GM08714 (cell line): ENCODE data around the gene ABLIM1.

Experiments
- H3K4me3 ChIP-seq: fragments of 200-500 bp; sonication (Bioruptor generic); 2 replicates; pipeline ENCODE4 v1.5.1; 2014; ENCODE audit warnings: mild to moderate bottlenecking, low read length, inconsistent platforms
- ZNF274 ChIP-seq: IDR thresholded peaks from 2 replicates; pipeline ENCODE4 v1.6.1; 2012; ENCODE audit warnings: mild to moderate bottlenecking, low read depth, low read length

ABLIM1 gene

DNA sequence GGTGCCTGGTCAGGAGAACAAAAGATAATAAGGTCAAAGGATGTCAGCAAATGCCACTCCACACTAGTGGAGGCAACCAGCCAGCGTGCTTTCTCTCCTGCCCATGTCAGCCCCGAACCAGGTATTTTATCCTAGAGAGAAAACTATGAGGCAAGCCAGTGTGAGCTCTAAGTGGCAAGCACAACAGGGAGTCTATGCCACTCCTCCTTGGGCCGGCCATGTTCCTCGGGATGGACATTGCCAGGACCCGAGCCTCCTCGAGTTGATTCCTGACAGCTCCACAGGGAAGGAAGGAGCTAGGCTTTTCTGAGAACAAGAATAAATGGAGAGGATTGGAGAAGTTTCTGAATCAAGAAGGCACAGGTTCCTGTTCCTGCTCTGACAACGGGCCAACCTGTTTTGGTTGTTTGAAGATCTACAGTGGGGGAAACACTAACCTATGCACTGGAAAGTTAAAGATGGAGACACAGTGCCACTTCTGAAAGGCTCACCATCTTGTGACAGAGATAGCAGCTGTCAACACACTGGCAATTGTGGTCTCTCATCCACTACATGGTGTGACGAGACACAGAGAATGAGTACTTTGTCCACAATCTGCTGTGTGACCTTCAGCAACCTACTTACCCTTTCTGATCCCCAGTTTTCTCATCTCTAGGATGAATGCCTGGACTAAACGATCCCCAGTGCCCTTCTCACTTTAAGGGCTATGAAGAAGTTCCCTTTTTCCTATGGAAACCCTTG lies 28.8 kb downstream of the ABLIM1 start:
- H3K4me3 ChIP-seq = no peak overlapping the region
- TF ChIP-seq ZNF274 = no peak

DNA sequence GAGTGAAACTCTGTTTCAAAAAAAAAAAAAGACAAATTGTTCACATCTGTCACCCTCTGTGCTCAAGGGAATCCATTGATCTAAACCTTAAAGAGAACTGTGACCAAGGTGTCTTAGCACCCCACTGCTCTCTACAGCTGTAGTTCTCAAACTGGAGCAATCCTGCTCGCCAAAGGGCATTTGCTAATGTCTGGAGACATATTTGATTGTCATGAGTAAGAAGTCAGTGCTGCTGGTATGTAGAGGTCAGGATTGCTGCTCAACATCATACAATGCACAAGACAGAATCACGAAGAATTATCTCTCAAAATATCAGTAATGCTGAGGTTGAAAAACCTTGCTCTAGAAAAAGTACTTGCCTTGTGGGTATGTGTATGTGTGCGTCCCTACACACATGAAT lies 30.0 kb downstream of the ABLIM1 start:
- H3K4me3 ChIP-seq = no peak overlapping the region
- TF ChIP-seq ZNF274 = no peak

DNA sequence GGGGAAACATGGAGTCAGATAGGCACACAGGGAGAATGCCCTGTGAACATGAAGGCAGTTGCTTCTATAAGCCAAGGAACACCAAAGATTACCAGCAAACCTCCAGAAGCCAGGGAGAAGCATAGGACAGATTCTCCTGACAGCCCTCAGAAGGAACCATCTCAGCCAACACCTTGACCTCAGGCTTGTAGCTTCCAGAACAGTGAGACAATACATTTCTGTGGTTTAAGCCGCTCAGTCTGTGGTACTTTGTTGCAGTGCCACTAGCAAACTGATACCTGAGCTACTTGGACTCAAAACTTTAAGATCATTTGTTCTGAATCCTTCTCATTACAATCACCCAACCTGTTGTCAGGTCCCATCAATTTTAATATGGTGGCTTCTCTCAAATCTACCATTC lies 31.2 kb downstream of the ABLIM1 start:
- no peak for TF ChIP-seq ZNF274
- no peak overlapping the region for H3K4me3 ChIP-seq

DNA sequence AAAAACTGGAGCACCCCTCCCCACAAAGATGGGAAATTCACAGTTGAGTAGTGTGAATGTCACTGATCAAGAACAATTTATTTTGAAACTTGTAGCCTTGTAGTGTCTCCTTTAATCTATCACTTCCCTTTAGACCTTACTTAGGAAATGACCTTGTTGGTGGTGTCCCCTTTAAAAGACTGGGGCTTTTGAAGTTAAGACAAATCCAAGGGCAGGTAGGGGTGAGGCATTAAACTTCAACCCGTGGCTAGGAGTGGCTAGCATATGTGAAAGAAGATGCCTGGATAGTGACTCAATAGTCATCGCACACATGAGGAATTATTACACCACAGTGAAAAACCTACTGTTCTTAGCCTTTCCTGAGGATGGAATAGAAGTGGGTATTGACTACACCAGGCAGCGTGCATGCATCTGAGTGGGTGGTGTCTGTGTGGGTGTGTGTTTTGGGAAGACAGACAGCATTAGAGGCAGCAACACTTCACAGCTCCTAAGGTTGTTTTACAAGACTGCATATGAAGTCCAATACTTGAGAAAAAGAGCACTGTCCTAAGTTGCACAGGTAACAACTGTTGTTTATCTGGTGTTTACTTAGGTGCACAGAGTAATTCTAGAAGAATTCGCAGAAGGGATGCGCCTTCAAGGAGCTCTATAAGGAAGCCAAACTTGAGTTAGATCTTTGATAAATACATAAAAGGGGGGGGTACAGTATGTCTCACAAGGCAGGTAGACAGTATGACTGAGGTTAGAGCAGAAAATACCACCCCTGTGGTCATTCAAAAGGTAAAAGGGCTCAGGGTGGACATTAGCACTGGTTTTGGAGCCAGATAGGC lies 32.9 kb downstream of the ABLIM1 start:
- H3K4me3 ChIP-seq = no peak overlapping the region
- no peak for TF ChIP-seq ZNF274

DNA sequence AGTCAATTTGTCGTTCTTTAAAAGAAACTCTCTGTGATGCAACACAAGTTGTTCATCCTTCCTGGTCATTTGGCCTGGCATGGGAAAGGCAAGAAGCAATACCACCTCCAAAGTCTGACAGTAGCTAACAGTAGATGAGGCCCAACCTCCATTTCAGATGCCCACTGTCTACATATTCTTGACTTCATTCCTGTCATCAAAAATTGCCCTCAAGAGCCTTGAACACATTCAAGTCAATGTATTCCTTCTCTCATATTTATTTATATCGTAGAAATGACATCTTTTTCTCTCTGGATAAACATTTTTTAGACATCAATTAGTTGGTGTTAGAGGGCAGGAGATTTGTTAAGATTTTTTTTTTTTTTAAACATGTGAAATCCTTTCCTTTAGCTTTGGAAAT lies 33.7 kb downstream of the ABLIM1 start:
- TF ChIP-seq ZNF274 = no peak
- no peak overlapping the region for H3K4me3 ChIP-seq

DNA sequence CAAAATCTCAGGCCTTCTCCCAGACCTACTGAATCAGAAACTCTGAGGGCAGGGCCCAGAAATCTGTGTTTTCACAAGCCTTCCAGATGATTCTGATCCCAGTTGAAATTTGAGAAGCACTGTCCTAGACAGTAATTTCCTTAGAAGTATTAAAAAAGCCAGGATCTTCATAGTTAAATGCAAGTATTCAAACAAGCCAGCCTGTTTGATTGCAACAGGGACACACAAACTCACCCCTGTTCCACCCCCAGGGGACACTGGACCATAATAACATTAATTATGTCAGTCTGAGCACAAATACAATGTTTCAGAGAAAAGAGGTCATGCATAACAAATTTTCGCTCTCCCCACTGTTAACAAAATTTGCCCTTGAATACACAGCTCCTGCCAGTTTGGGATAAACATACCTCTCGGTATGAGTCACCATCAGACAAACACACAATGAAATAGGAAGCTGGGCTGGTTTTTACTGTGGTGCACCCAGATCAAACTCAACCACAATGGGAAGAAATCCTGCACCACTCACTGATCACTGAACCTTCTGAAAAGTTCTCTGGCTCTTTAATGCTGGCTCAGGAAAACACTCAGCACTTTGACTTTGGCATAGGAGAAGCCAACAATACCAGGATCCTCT lies 34.3 kb downstream of the ABLIM1 start:
- TF ChIP-seq ZNF274 = no peak
- H3K4me3 ChIP-seq = no peak overlapping the region

DNA sequence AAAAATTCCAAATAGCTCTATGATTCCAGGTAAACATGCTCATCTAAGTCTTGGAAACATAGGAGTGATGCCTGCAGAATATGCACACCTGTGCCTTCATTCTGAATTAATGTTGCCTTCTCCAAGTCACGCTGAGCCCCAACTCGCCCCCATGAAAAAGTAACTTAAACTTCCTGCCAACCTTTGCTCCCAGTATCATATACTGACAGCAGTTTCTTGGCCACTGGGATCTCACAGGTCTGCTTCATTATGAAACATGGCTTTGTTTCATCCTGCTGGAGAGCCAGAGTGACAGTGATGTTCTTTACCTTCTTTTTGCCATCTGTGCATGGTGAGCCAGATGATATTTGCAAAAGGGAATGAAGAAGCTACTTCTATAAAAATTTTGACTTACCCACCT lies 34.9 kb downstream of the ABLIM1 start:
- no peak overlapping the region for H3K4me3 ChIP-seq
- TF ChIP-seq ZNF274 = no peak

DNA sequence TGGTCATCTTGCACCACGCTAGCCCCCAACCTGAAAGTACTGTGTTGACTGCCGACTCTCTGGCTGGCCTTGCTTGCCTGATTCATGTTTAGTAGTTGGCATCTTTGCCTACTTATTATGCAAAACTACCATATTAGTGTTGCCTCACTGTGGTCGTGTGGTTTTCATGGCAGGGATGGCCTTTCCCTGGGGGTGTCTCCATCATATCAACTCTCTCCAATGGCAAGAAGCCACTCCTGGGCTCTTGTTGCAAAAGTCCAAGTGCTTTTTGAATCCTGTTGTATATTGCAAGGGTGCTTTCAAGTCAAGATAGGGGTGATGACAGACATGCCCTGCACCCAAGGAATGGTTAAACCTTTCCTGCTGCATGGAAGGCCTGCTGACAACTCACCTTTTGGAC lies 39.4 kb downstream of the ABLIM1 start:
- no peak overlapping the region for H3K4me3 ChIP-seq
- TF ChIP-seq ZNF274 = no peak

DNA sequence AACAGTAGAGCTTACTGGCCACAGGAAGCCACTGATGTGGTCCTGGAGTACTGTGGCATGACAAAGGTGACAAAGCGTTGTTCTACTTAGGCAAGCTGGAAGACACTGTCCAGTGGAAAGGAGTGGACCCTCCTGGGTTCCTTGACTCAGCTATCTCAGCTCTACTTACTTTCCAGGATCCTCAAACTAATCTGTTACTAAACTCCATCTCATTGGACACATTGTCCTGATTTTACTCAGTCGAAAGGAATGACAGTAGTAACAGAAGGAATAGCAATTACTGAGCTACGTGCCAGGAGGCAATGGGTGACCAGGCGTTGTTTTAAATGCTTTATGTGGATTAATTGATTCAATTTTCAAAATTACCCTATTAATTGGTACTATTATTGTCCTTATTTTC lies 41.6 kb downstream of the ABLIM1 start:
- TF ChIP-seq ZNF274 = no peak
- H3K4me3 ChIP-seq = no peak overlapping the region

DNA sequence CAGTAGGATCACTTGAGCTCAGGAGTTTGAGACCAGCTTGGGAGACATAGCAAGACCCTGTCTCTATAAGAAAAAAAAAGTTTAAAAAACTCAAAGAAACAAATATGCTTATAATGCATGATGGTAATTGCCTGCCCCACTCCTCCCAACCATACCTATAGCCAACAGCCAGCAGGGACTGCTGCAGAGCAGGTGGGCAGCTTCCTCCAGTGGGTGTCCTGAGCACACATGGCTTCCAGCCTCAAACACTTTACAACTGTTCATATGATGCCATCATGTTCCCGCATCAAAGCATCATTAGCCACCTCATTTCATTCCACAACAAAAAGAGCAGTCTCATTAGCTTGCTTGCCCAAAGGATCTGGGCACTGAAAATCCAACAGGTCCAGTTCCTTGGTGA lies 42.0 kb downstream of the ABLIM1 start:
- TF ChIP-seq ZNF274 = no peak
- H3K4me3 ChIP-seq = no peak overlapping the region

DNA sequence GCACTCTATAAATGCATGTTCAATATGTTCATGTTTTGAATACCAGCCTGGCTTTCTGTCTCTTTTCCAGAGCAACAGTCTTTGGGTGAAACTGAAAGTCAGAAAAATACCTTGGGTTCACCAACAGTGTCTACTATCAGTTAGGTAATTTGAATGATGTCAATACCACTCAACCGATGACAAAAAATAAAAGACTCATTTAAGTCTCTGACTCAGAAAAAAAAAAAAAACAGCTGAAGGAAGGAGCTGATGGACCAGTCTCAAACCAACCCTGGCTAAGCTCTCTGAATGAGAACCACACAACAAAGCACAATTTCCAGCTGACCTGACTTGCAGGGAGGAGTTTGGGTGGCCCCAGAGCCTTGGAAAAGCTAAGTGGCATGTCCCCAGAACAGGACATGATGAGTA lies 42.5 kb downstream of the ABLIM1 start:
- no peak for TF ChIP-seq ZNF274

DNA sequence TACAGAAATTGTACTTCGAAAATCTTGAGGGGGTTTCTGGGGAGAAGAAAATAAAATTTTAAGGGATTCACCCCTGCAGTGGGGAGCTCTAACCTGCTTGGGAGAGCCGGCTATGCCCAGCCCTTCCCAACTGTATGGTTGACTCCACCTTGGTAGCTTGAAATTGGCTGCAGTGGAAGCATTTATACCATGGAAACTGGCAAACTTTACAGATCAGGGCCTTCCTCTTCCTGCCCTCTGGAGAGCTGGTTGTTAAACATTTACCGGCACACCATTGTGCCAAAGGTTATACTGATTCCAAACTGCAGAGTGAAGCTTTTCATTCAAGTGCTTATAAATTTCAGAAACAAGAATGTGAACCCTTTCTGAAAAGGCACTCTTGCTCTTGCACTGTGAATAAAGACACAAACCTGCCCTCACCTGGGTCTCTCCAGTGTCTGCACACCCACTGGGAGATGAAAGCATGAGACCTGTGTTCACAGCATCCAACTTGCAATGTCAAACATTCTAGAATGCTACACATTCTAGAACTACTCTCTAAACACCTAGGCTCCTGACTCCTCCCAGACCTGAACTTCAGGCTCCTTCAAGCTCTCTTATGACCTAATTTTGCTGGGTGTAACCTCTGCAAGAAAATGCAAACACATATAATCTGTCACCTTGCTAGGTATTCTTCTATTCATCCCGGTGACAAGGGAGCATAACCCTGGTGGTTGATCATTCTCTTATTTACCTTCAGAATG lies 44.7 kb downstream of the ABLIM1 start:
- no peak overlapping the region for H3K4me3 ChIP-seq
- no peak for TF ChIP-seq ZNF274

More for the DNA sequence above, 42.5 kb downstream of the ABLIM1 start:
- H3K4me3 ChIP-seq = no peak overlapping the region

DNA sequence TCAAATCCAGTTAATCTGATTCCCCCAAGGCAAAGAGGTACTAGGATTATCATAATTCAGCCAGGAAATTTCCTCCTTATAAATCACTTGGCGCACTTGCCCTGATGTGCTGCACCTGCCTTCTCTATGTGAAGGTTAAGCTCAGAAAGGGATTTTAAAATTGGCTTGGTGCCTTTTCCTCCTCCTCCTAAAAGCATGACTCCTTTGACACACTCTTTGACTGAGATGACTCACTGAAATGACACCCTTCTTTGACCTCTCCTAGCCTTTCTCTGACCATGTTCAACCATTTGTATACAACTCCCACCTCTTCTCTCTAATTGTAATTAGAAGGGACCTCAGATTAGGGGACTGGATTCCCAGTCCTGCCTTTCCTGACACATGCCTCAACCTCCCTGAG lies 46.5 kb downstream of the ABLIM1 start:
- TF ChIP-seq ZNF274 = no peak
- H3K4me3 ChIP-seq = no peak overlapping the region
